Measurements from ENCODE around the gene FIBCD1.

The FIBCD1 gene

DNA sequence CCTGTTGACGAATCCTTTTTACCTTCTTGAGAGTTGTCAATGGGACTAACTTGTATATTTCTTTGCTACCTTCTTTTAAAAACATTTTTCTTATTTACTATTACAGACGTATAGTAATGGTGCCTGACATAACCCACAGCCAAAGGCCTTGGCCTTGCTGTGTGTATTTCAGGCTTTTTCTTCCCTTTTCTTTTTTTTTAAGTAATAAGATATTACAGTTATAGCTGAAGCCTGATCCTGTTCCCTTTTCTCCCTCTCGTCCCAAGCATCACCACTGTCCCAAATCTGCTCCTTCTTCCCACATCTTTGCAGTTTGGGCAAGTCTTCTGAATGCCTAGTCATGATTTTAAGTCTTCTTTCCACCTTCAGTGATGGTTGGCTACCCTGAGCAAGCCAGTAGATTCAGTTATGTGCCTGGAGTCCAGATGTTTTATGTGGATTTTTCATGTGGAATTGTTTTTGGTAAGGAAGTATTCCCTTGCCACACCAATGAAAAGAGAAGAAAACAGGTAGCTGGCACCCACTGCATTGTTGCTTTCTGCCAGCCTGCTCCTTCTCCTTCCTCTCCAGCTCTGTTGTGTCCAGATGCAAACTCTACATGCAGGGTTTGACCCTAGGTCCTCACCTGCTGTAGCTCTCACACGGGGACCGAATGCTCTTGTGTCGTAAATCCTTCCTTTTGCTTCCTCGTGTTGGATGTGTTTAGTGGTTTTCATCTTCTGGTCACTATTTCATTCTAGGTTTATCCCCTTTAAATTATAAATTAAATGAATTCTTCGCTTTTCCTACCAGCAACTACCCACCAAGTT lies 77.5 kb downstream of the FIBCD1 start:
- DNase-seq (ENCODE audit: extremely low read depth, low read depth), result no peak
- TF ChIP-seq, protein P1, sequence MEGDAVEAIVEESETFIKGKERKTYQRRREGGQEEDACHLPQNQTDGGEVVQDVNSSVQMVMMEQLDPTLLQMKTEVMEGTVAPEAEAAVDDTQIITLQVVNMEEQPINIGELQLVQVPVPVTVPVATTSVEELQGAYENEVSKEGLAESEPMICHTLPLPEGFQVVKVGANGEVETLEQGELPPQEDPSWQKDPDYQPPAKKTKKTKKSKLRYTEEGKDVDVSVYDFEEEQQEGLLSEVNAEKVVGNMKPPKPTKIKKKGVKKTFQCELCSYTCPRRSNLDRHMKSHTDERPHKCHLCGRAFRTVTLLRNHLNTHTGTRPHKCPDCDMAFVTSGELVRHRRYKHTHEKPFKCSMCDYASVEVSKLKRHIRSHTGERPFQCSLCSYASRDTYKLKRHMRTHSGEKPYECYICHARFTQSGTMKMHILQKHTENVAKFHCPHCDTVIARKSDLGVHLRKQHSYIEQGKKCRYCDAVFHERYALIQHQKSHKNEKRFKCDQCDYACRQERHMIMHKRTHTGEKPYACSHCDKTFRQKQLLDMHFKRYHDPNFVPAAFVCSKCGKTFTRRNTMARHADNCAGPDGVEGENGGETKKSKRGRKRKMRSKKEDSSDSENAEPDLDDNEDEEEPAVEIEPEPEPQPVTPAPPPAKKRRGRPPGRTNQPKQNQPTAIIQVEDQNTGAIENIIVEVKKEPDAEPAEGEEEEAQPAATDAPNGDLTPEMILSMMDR (IDR thresholded peaks at IDR 0.05; ENCODE audit: low read depth, low read length), result no peak

DNA sequence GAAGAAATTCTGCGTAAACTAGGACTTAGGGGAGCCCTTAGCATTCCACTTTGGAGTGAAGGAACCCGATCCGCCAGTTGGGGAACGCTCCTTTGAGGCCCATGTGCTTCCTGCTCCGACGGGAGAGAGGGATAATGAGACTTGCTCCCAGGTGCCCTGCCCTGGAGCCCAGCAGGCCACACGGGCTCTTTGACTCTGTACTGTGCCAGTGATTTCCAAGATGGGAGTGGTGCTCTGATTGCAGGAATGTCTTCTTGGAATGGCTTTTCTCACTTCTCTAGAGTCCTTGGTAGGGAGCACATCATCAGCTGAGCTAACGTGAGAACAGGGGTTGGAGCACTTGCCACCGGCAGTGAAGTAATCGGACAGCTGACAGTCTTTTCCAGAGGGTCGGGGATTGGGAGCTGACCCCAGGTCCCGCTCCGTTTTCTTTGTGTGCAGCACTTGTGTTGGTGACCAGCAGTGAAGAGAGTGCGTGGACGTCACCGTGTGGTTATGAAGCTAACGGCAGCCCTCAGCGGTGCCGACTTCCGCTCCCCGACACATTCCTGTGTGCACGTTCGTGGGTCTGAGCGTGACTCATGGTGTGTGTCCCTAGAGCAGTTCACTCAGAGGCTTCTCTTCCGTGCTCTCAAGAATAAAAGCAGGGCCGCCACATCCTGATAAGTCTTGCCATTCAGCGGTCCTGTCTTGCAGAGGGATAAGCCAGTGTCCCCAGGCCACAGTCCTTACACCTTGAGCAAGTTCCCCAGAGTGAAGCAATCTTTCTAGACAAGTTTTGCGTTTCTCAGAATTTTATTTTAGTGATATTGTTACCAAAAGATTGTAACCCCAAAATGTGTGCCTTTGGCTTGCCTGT lies 78.4 kb downstream of the FIBCD1 start:
- DNase-seq (ENCODE audit: extremely low read depth, low read depth), result peak; percentile 85
- TF ChIP-seq, protein P1 (IDR thresholded peaks at IDR 0.05; ENCODE audit: low read depth, low read length), result peak; percentile 47

DNA sequence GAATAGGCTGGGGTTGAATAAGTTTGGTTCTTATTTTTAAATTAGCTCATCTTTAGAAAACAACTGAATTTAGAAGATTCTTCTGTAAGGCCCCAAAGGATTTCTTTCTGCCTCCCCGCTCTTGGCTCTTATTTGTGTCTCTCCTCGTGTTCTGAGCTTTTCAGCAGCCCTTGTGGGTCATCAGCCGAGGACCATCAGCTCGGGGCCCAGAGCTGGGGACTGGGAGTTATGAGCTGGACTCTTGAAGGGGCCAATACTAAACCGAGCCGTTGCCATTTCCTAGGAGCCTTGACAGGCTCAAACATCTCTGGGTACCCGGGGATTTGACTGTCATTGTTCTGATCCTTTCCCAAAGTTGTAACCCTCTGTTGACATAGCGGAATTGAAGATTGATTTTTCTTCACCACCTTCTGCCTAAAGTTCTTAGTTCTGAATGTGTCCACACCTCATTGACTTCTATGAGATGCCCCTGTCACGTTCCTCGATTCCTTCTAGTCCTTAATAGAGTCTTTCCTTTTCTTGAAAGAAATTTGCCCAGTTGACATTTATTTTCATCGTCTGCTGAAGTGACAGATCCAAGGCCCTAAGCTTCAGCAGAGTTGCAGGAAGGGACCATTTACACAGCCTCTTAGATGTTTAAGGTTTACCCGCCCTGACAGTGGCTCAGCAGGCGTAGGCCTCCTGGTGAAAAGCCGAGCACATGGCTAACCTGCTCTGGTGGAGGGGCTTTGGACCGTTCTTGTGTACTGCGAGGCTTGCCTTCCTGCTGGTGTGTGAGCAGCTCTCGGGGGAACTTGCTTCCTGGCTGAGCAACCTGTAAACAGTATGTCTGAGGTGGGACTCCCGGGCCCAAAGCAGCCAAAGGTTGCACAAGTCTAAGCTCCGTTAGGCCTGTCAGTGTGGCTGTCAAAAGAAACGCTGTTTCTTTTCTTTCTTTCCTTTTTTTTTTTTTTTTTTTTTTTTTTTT lies 80.0 kb downstream of the FIBCD1 start:
- DNase-seq (ENCODE audit: extremely low read depth, low read depth), result no peak
- TF ChIP-seq, protein P1 (IDR thresholded peaks at IDR 0.05; ENCODE audit: low read depth, low read length), result no peak

DNA sequence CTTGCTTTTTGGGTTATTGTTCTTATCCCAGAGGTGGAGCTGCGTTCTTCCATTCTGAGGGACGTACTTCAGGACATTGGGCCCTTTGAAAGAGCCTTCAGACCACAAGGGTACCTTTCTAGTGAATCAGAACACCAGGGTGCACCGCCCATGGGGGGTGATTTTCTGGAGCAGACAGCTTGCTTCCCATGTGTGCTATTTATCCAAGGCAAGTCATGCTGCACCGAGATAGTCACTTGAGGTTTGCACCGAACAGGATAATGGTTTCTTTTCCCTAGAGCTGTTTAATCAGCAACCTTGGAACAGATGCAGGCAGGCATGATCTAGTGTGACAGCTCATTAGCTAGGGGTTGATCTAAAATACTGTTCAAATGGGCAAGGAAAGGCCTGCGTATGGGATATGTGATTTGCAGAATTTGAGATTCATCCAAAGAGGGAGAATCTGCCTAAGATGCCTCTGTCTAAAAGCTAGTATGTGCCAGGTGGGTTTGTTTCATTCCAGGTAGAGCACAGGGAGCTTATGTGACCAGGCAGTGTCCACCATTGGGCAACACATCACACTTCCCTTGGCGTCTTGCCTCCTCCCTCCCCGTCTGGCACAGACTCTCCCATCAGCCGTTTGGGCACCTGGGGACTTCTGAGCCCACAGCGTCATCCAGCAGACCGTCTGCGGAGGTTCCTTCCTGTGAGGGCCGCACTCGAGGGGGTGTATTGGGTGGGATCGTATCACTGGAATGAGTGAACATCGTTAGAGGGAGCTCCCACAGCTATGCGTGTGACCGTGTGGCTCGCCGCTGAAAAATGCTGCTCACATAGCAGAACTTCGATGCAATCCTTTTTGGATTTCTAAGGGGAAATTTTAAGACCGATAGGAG lies 80.9 kb downstream of the FIBCD1 start:
- DNase-seq (ENCODE audit: extremely low read depth, low read depth), result no peak

DNA sequence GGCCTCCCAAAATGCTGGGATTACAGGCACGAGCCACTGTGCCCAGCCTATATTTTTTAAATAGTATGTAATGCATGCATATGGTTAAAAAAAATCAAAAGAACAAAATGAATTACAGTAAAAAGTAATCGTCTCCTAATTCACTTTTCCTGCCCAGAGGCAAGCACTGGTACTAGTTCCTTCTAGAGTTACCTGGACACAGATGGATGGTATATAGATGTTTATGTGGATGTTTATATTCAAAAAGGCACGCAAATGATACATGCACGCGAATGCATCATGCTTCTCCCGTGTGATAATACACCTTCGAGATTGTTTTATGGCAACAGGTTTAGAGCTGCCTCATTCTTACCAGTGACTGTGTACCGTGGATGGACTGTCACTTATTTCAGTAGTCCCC lies 82.6 kb downstream of the FIBCD1 start:
- TF ChIP-seq, protein P1 (IDR thresholded peaks at IDR 0.05; ENCODE audit: low read depth, low read length), result no peak

More for the DNA sequence above, 80.9 kb downstream of the FIBCD1 start:
- TF ChIP-seq, protein P1 (IDR thresholded peaks at IDR 0.05; ENCODE audit: low read depth, low read length), result no peak; the same call in 1 of the 2 replicates

DNA sequence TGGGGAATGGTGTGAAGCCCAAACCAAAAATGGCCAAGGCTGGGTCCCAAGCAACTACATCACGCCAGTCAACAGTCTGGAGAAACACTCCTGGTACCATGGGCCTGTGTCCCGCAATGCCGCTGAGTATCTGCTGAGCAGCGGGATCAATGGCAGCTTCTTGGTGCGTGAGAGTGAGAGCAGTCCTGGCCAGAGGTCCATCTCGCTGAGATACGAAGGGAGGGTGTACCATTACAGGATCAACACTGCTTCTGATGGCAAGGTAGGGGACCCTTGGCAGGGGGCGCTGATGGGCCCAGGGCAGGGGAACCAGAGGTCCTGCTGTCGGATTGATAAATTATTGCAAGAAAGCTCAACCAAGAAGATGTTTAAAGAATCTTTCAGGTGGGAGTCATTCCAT lies 84.2 kb downstream of the FIBCD1 start:
- DNase-seq (ENCODE audit: extremely low read depth, low read depth), result no peak
- TF ChIP-seq, protein P1 (IDR thresholded peaks at IDR 0.05; ENCODE audit: low read depth, low read length), result no peak

More for the DNA sequence above, 82.6 kb downstream of the FIBCD1 start:
- DNase-seq (ENCODE audit: extremely low read depth, low read depth), result no peak
